ENCODE measurements around the gene SUN2. TPM values are rescaled to one million over a fixed set of nuclear protein-coding genes. Genes with fewer than 3 reads are reported as not detected.
A peak's percentile ranks its signal among the peaks of the same experiment; 100 is the strongest.
"Not testable (repeated sequence)": the region's sequence is repeated elsewhere in the genome, so short reads cannot be mapped to it uniquely, and the experiment has no call there.

Gene SUN2
- total RNA-seq: 207 TPM

GRCh38 chr22:38755911-38756532 is at the start of gene SUN2:
Gene SUN2, minus strand, starts transcription at chr22:38755998. Its CDS starts 3,370 bp downstream, at chr22:38752628.
- DNase-seq (ENCODE audit: low spot score): peak; percentile 96
- intact Hi-C loops (cut with DNase I): no loop called here
- ATAC-seq: peak; percentile 88

- intact Hi-C loops (cut with DNase I); ATAC-seq; DNase-seq (ENCODE audit: low spot score): not testable (repeated sequence)
These were observed 49.3 kb upstream of the SUN2 start for GRCh38 chr22:38805041-38805593.

- intact Hi-C loops (cut with DNase I): no loop called here
- ATAC-seq: peak; percentile 95
- no peak for DNase-seq (ENCODE audit: low spot score)
These were observed 46.9 kb upstream of the SUN2 start for GRCh38 chr22:38802671-38803121.

- intact Hi-C loops (cut with DNase I): no loop called here
- no peak for DNase-seq (ENCODE audit: low spot score)
- no peak for ATAC-seq
These were observed 43.6 kb upstream of the SUN2 start for GRCh38 chr22:38799265-38800002.

GRCh38 chr22:38798496-38798895 is 42.7 kb upstream of the SUN2 start:
- intact Hi-C loops (cut with DNase I): no loop called here
- DNase-seq (ENCODE audit: low spot score) (no peak), ATAC-seq (no peak)

GRCh38 chr22:38796262-38796957 is 40.6 kb upstream of the SUN2 start:
- ATAC-seq: no peak

GRCh38 chr22:38795569-38795968 is 39.8 kb upstream of the SUN2 start:
- ATAC-seq (no peak), DNase-seq (ENCODE audit: low spot score) (no peak)
- intact Hi-C loops (cut with DNase I): no loop called here

More at GRCh38 chr22:38796262-38796957, 40.6 kb upstream of the SUN2 start:
- DNase-seq (ENCODE audit: low spot score): no peak
- intact Hi-C loops (cut with DNase I): no loop called here

- intact Hi-C loops (cut with DNase I): no loop called here
- peak; percentile 98 for ATAC-seq
- peak; percentile 96 for DNase-seq (ENCODE audit: low spot score)
These were observed 38.1 kb upstream of the SUN2 start, which contains the start of gene DNAL4 for GRCh38 chr22:38793721-38794466. Gene DNAL4, minus strand, starts transcription at chr22:38794143. Its CDS starts 11,412 bp downstream, at chr22:38782731.

- DNase-seq (ENCODE audit: low spot score) (no peak), ATAC-seq (no peak)
- intact Hi-C loops (cut with DNase I): no loop called here
These were observed 37.5 kb upstream of the SUN2 start for GRCh38 chr22:38793317-38793716.

- DNase-seq (ENCODE audit: low spot score) (no peak), ATAC-seq (no peak)
- intact Hi-C loops (cut with DNase I): no loop called here
These were observed 37.0 kb upstream of the SUN2 start for GRCh38 chr22:38792833-38793232.

GRCh38 chr22:38789606-38790005 is 33.8 kb upstream of the SUN2 start:
- intact Hi-C loops (cut with DNase I): no loop called here
- no peak for ATAC-seq
- DNase-seq (ENCODE audit: low spot score): no peak

GRCh38 chr22:38788846-38789245 is 33.0 kb upstream of the SUN2 start:
- DNase-seq (ENCODE audit: low spot score) (no peak), ATAC-seq (no peak)
- intact Hi-C loops (cut with DNase I): no loop called here

GRCh38 chr22:38788021-38788816 is 32.4 kb upstream of the SUN2 start:
- no peak for DNase-seq (ENCODE audit: low spot score)
- peak; percentile 85 for ATAC-seq
- intact Hi-C loops (cut with DNase I): no loop called here

- DNase-seq (ENCODE audit: low spot score) (no peak), ATAC-seq (no peak)
- intact Hi-C loops (cut with DNase I): no loop called here
These were observed 30.8 kb upstream of the SUN2 start for GRCh38 chr22:38786631-38787030.

- ATAC-seq: no peak
- DNase-seq (ENCODE audit: low spot score): no peak
- intact Hi-C loops (cut with DNase I): no loop called here
These were observed 29.1 kb upstream of the SUN2 start for GRCh38 chr22:38784856-38785255.

- intact Hi-C loops (cut with DNase I): no loop called here
These were observed 28.2 kb upstream of the SUN2 start for GRCh38 chr22:38784035-38784434.

GRCh38 chr22:38783095-38783615 is 27.4 kb upstream of the SUN2 start:
- no peak for DNase-seq (ENCODE audit: low spot score)
- no peak for ATAC-seq
- intact Hi-C loops (cut with DNase I): no loop called here

More at GRCh38 chr22:38784035-38784434, 28.2 kb upstream of the SUN2 start:
- DNase-seq (ENCODE audit: low spot score) (no peak), ATAC-seq (no peak)
